Activated gamma-delta T cell (primary cell): Measurements from ENCODE around the gene VN1R2.
A peak's percentile ranks its signal among the peaks of the same experiment; 100 is the strongest.
"Not testable (repeated sequence)": the region's sequence is repeated elsewhere in the genome, so short reads cannot be mapped to it uniquely, and the experiment has no call there.

Source experiments
- DNase-seq: peaks from one replicate; lab custom pipeline; 2025; lab: John Stamatoyannopoulos, UW
- total RNA-seq, 2 donors: gene quantifications; one replicate each; lab custom pipeline; 2026; lab: John Stamatoyannopoulos, UW

Gene VN1R2
- 0 to 0.13 reads per million in 2 donors for total RNA-seq

GRCh38 chr19:53257715-53258342 lies at the start of gene VN1R2:
Gene VN1R2, plus strand, starts transcription at chr19:53258292. Its CDS starts 84 bp downstream, at chr19:53258376.
- not testable (repeated sequence) for DNase-seq

- DNase-seq, result not testable (repeated sequence)
Measured at GRCh38 chr19:53211554-53211953, 46.5 kb upstream of the VN1R2 start.

- no peak for DNase-seq
Measured at GRCh38 chr19:53212703-53213320, 45.3 kb upstream of the VN1R2 start.

- not testable (repeated sequence) for DNase-seq
Measured at GRCh38 chr19:53222716-53223115, 35.4 kb upstream of the VN1R2 start.

- DNase-seq, result no peak
Measured at GRCh38 chr19:53224606-53225005, 33.5 kb upstream of the VN1R2 start.

GRCh38 chr19:53237114-53237777 lies 20.8 kb upstream of the VN1R2 start:
- DNase-seq, result no peak

- DNase-seq, result no peak
Measured at GRCh38 chr19:53246498-53246897, 11.6 kb upstream of the VN1R2 start.

- DNase-seq, result peak; percentile 45
Measured at GRCh38 chr19:53254411-53255341, 3.4 kb upstream of the VN1R2 start, which contains the start of gene ZNF677. Gene ZNF677, minus strand, starts transcription at chr19:53254873. Its CDS starts 3,323 bp downstream, at chr19:53251550.

GRCh38 chr19:53267623-53268022 lies 9.5 kb downstream of the VN1R2 start, which contains the start of gene VN1R4:
Gene VN1R4, minus strand, starts transcription at chr19:53267723. Its CDS starts 58 bp downstream, at chr19:53267665.
- DNase-seq, result not testable (repeated sequence)

GRCh38 chr19:53269861-53270260 lies 11.8 kb downstream of the VN1R2 start:
- DNase-seq, result not testable (repeated sequence)

- no peak for DNase-seq
Measured at GRCh38 chr19:53272044-53272443, 14.0 kb downstream of the VN1R2 start.

GRCh38 chr19:53275480-53275879 lies 17.4 kb downstream of the VN1R2 start:
- DNase-seq, result no peak

- not testable (repeated sequence) for DNase-seq
Measured at GRCh38 chr19:53281947-53282346, 23.9 kb downstream of the VN1R2 start.

- DNase-seq, result no peak
Measured at GRCh38 chr19:53285087-53285486, 27.0 kb downstream of the VN1R2 start.

- DNase-seq, result no peak
Measured at GRCh38 chr19:53290758-53291549, 32.9 kb downstream of the VN1R2 start.

- DNase-seq, result no peak
Measured at GRCh38 chr19:53294786-53295441, 36.8 kb downstream of the VN1R2 start.

- not testable (repeated sequence) for DNase-seq
Measured at GRCh38 chr19:53301341-53301740, 43.2 kb downstream of the VN1R2 start.

GRCh38 chr19:53308339-53308811 lies 50.3 kb downstream of the VN1R2 start:
- no peak for DNase-seq
